Neural cell (in vitro differentiated cells): ENCODE measurements around the gene BRD2. TPM values are rescaled to one million over a fixed set of nuclear protein-coding genes. Genes with fewer than 3 reads are reported as not detected.

Experiments
- H2AFZ ChIP-seq: fragments of 200-600, 300-800 bp; sonication (generic), shearing (Covaris generic); 2 replicates; pipeline ENCODE4 v1.6.0; 2014; ENCODE audit warnings: low read depth, mild to moderate bottlenecking, antibody characterized with exemption, low read length, moderate library complexity
- H3F3A ChIP-seq: fragments of 200-600 bp; shearing (Covaris generic); 2 replicates; pipeline ENCODE4 v1.6.1; 2016; ENCODE audit warnings: mild to moderate bottlenecking, moderate library complexity, mixed read lengths, antibody characterized with exemption, low read length; ENCODE audit not compliant: insufficient read depth, poor library complexity, severe bottlenecking
- H3K27ac ChIP-seq: fragments of 200-600, 300-800 bp; sonication (generic), shearing (Covaris generic); 2 replicates; pipeline ENCODE4 v1.5.1; 2014; ENCODE audit warnings: mild to moderate bottlenecking, low read length, moderate library complexity
- H3K27me3 ChIP-seq: fragments of 300-800, 200-600 bp; sonication (generic), shearing (Covaris generic); 2 replicates; pipeline ENCODE4 v1.6.0; 2014; ENCODE audit warnings: mild to moderate bottlenecking, low read depth, low read length, moderate library complexity; ENCODE audit not compliant: insufficient read depth
- H3K36me3 ChIP-seq: fragments of 300-800, 200-600 bp; sonication (generic), shearing (Covaris generic); 2 replicates; pipeline ENCODE4 v1.5.1; 2014; ENCODE audit warnings: mild to moderate bottlenecking, antibody characterized with exemption, low read length, moderate library complexity; ENCODE audit not compliant: insufficient read depth
- H3K4me2 ChIP-seq: fragments of 300-800, 200-600 bp; sonication (generic), shearing (Covaris generic); 2 replicates; pipeline ENCODE4 v1.6.0; 2014; ENCODE audit warnings: mild to moderate bottlenecking, low read length
- H3K4me3 ChIP-seq: fragments of 300-800, 200-600 bp; sonication (generic), shearing (Covaris generic); 2 replicates; pipeline ENCODE4 v1.5.1; 2014; ENCODE audit warnings: mild to moderate bottlenecking, low read length, moderate library complexity
- H3K79me2 ChIP-seq: fragments of 200-600 bp; shearing (Covaris generic); replicated peaks from 2 replicates; pipeline ENCODE4 v1.6.0; 2014; ENCODE audit warnings: mild to moderate bottlenecking, low read length, moderate library complexity; ENCODE audit not compliant: insufficient read depth
- H3K9ac ChIP-seq: fragments of 300-800, 200-600 bp; sonication (generic), shearing (Covaris generic); 2 replicates; pipeline ENCODE4 v1.6.1; 2016; ENCODE audit warnings: mild to moderate bottlenecking, low read length, mixed read lengths
- H3K9me2 ChIP-seq: fragments of 200-600 bp; shearing (Covaris generic); 2 replicates; pipeline ENCODE4 v1.6.1; 2016; ENCODE audit warnings: mild to moderate bottlenecking, low read length, mixed read lengths; ENCODE audit not compliant: insufficient read depth
- H3K9me3 ChIP-seq: fragments of 200-600, 300-800 bp; sonication (generic), shearing (Covaris generic); 2 replicates; pipeline ENCODE4 v1.6.1; 2016; ENCODE audit warnings: mild to moderate bottlenecking, mixed run types, low read length, moderate library complexity, mixed read lengths
- H4K20me1 ChIP-seq: fragments of 200-600 bp; shearing (Covaris generic); 2 replicates; pipeline ENCODE4 v1.6.1; 2016; ENCODE audit warnings: mild to moderate bottlenecking, mixed run types; ENCODE audit not compliant: insufficient read depth
- EP300 ChIP-seq: fragments of 450-650 bp; conservative IDR thresholded peaks from 2 replicates; pipeline ENCODE4 v1.6.1; 2014; ENCODE audit warnings: antibody characterized with exemption, mild to moderate bottlenecking, moderate library complexity; ENCODE audit not compliant: poor library complexity, severe bottlenecking
- EZH2 ChIP-seq: fragments of 200-600, 300-800 bp; shearing (Covaris generic), sonication (generic); IDR thresholded peaks from 2 replicates; pipeline ENCODE4 v1.6.1; 2014; ENCODE audit warnings: antibody characterized with exemption, low read length, borderline replicate concordance, mild to moderate bottlenecking; ENCODE audit not compliant: insufficient read depth, poor library complexity, severe bottlenecking
- MXI1 ChIP-seq: fragments of 450-650 bp; conservative IDR thresholded peaks from 2 replicates; pipeline ENCODE4 v1.6.1; 2014; ENCODE audit warnings: antibody characterized with exemption, mild to moderate bottlenecking; ENCODE audit not compliant: poor library complexity, severe bottlenecking
- POLR2AphosphoS5 ChIP-seq: IDR thresholded peaks from 2 replicates; pipeline ENCODE4 v1.6.1; 2012
- RAD21 ChIP-seq: fragments of 450-650 bp; conservative IDR thresholded peaks from 2 replicates; pipeline ENCODE4 v1.6.1; 2014; ENCODE audit warnings: antibody characterized with exemption, mild to moderate bottlenecking, moderate library complexity
- SMC3 ChIP-seq: fragments of 450-650 bp; conservative IDR thresholded peaks from 2 replicates; pipeline ENCODE4 v1.6.1; 2014; ENCODE audit warnings: antibody characterized with exemption, mild to moderate bottlenecking, moderate library complexity; ENCODE audit not compliant: poor library complexity
- TAF1 ChIP-seq: IDR thresholded peaks from 2 replicates; pipeline ENCODE4 v1.6.1; 2012; ENCODE audit warnings: low read depth
- polyA plus RNA-seq: library from polyadenylated mRNA; depleted of rRNA; stranded (reverse); fragments of >200 nt; gene quantifications from 2 replicates; pipeline ENCODE4 v1.2.3, GENCODE V29; 2014
- TF ChIP-seq, protein P1 (sequence below): IDR thresholded peaks from 2 replicates; pipeline ENCODE4 v1.6.1; 2012; ENCODE audit warnings: borderline replicate concordance
- TF ChIP-seq, protein P2 (sequence below): fragments of 450-650 bp; IDR thresholded peaks from 2 replicates; pipeline ENCODE4 v1.5.1; 2014; ENCODE audit warnings: antibody characterized with exemption, mild to moderate bottlenecking, moderate library complexity; ENCODE audit not compliant: poor library complexity, severe bottlenecking

BRD2 gene
- polyA plus RNA-seq, 1 donor from 2014 or later, result 107 TPM

DNA sequence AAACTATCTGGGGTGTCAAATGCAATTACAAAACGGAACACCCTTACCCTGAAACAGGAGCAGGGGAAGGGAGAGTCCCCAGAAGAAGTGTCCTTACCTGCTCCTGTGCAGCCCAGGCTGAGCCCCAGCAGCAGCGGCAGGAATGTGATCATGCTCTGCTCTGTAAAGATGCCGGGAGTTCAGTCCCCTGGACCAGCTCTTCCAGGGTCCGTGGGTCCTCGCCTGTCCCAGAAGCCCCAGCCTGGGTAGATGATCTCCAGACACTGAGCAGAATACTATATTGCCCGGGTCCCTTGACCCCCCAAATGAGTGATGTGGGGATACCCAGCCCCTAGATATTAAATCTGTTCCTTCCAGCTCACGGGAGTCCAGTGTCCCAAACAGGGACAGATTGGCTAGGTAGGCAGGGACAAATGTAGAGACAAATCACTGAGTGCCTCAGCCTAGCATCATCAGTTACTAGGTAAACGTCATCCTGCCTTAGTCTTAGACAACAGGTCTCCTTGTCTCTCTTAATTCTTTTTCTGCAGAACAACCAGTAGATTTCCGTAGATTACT lies 27.7 kb upstream of the BRD2 start, which contains the start of gene HLA-DMB:
Gene HLA-DMB (minus strand): TSS at position 373 of the 558 bp plus-strand sequence. CDS start 221 bp downstream, at position 152.
- Histone ChIP-seq H3K27me3 (no peaks in the 10 kb centered on the region), H3K4me2 (no peak within 1 kb of the TSS), H3K27ac (no peak within 1 kb of the TSS), H3K4me3 (no peak within 1 kb of the TSS), H2AFZ (no peak within 1 kb of the TSS), H3K9me2 (no peaks in the 10 kb centered on the region), H3K9me3 (no peaks in the 10 kb centered on the region), H4K20me1 (no peaks in the 10 kb centered on the region), H3F3A (no peaks in the 10 kb centered on the region), H3K9ac (no peak within 1 kb of the TSS), H3K36me3 (no peaks in the 10 kb centered on the region), H3K79me2 (no peaks in the 10 kb centered on the region)
- TF ChIP-seq TAF1, result no peak
- TF ChIP-seq MXI1, result no peak
- no peak for TF ChIP-seq EZH2
- TF ChIP-seq, protein P1, sequence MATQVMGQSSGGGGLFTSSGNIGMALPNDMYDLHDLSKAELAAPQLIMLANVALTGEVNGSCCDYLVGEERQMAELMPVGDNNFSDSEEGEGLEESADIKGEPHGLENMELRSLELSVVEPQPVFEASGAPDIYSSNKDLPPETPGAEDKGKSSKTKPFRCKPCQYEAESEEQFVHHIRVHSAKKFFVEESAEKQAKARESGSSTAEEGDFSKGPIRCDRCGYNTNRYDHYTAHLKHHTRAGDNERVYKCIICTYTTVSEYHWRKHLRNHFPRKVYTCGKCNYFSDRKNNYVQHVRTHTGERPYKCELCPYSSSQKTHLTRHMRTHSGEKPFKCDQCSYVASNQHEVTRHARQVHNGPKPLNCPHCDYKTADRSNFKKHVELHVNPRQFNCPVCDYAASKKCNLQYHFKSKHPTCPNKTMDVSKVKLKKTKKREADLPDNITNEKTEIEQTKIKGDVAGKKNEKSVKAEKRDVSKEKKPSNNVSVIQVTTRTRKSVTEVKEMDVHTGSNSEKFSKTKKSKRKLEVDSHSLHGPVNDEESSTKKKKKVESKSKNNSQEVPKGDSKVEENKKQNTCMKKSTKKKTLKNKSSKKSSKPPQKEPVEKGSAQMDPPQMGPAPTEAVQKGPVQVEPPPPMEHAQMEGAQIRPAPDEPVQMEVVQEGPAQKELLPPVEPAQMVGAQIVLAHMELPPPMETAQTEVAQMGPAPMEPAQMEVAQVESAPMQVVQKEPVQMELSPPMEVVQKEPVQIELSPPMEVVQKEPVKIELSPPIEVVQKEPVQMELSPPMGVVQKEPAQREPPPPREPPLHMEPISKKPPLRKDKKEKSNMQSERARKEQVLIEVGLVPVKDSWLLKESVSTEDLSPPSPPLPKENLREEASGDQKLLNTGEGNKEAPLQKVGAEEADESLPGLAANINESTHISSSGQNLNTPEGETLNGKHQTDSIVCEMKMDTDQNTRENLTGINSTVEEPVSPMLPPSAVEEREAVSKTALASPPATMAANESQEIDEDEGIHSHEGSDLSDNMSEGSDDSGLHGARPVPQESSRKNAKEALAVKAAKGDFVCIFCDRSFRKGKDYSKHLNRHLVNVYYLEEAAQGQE, result no peak
- TF ChIP-seq RAD21, result no peak
- TF ChIP-seq, protein P2, sequence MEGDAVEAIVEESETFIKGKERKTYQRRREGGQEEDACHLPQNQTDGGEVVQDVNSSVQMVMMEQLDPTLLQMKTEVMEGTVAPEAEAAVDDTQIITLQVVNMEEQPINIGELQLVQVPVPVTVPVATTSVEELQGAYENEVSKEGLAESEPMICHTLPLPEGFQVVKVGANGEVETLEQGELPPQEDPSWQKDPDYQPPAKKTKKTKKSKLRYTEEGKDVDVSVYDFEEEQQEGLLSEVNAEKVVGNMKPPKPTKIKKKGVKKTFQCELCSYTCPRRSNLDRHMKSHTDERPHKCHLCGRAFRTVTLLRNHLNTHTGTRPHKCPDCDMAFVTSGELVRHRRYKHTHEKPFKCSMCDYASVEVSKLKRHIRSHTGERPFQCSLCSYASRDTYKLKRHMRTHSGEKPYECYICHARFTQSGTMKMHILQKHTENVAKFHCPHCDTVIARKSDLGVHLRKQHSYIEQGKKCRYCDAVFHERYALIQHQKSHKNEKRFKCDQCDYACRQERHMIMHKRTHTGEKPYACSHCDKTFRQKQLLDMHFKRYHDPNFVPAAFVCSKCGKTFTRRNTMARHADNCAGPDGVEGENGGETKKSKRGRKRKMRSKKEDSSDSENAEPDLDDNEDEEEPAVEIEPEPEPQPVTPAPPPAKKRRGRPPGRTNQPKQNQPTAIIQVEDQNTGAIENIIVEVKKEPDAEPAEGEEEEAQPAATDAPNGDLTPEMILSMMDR, result no peak
- no peak for TF ChIP-seq POLR2AphosphoS5
- TF ChIP-seq SMC3, result no peak
- no peak for TF ChIP-seq EP300

DNA sequence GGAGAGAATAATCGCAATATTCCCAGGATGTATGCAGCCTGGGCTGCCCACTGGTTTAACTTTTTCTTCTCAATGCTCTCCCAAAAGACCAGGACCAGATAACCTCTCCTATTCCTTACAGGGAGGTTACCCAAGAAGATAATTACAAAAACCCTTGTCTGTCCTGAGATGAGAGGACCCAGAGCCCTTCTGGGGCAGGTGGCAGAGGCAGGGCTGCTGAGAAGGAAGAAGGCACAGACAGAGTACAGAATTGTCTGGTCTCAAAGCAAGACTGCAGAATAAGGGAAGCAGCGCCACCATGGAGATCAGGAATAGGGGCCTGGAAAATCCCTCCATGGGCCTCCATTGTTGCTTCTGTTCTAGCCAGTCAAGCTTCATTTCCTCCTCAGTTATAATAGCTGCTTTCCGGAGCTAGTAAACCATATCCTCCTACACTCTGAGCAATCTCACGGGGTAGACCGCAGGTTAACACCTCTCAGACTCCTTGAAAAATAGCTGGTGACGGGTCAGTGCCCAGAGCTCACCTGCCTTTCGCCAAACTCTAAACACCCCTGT lies 27.1 kb upstream of the BRD2 start:
- H3K27ac ChIP-seq, result no peak overlapping the region
- no peak overlapping the region for H3K4me3 ChIP-seq
- no peak overlapping the region for H3K4me2 ChIP-seq

More for the DNA sequence above, 27.1 kb upstream of the BRD2 start:
- no peak overlapping the region for H3K9ac ChIP-seq
- no peaks in the 10 kb centered on the region for H3K27me3 ChIP-seq
- H3K9me2 ChIP-seq, result no peaks in the 10 kb centered on the region
- no peaks in the 10 kb centered on the region for H3K9me3 ChIP-seq
- TF ChIP-seq EP300 (no peak), EZH2 (no peak), TAF1 (no peak), SMC3 (no peak), MXI1 (no peak), RAD21 (no peak), POLR2AphosphoS5 (no peak)
- TF ChIP-seq, protein P2, result no peak
- TF ChIP-seq, protein P1, result no peak
- H3F3A ChIP-seq, result no peaks in the 10 kb centered on the region
- H3K36me3 ChIP-seq, result no peaks in the 10 kb centered on the region
- no peaks in the 10 kb centered on the region for H4K20me1 ChIP-seq
- H3K79me2 ChIP-seq, result no peaks in the 10 kb centered on the region
- H2AFZ ChIP-seq, result no peak overlapping the region
